Upper lobe of right lung (tissue), 1 donor: Measurements from ENCODE around the gene POFUT1. TPM values are rescaled to one million over a fixed set of nuclear protein-coding genes. Genes with fewer than 3 reads are reported as not detected.
A peak's percentile ranks its signal among the peaks of the same experiment; 100 is the strongest.
"Not testable (repeated sequence)": the region's sequence is repeated elsewhere in the genome, so short reads cannot be mapped to it uniquely, and the experiment has no call there.

ENCODE experiments used
- ATAC-seq: fragments of 200-7000 bp; cut with Tn5 transposase; one replicate; pipeline ENCODE4 v1.9.1; 2020; ENCODE audit warnings: mild to moderate bottlenecking, moderate library complexity
- DNase-seq: peaks from one replicate; pipeline ENCODE4 v3.0.0-alpha.2; 2020
- H3K27ac ChIP-seq: fragments of 200-600 bp; one replicate; pipeline ENCODE4 v1.8.0; 2022
- H3K27me3 ChIP-seq: fragments of 200-600 bp; one replicate; pipeline ENCODE4 v1.8.0; 2022; ENCODE audit warnings: mild to moderate bottlenecking
- H3K36me3 ChIP-seq: fragments of 200-600 bp; one replicate; pipeline ENCODE4 v1.8.0; 2022
- H3K4me1 ChIP-seq: fragments of 200-600 bp; one replicate; pipeline ENCODE4 v1.8.0; 2022
- H3K4me3 ChIP-seq: fragments of 200-600 bp; one replicate; pipeline ENCODE4 v1.8.0; 2022; ENCODE audit warnings: mild to moderate bottlenecking
- H3K9me3 ChIP-seq: fragments of 200-600 bp; one replicate; pipeline ENCODE4 v1.8.0; 2022
- intact Hi-C: fragments of 100-400 bp; cut with DNase I; formaldehyde crosslinking; loops from one replicate; pipeline ENCODE4 v1.11.0; 2022
- total RNA-seq: library from RNA; stranded (reverse); fragmentation: NEBNext Ultra II Directional; extraction: Animal tissue kit (Norgen Biotek cat#: 25700); gene quantifications from one replicate; pipeline ENCODE4 v1.2.1, GENCODE V29; 2021
- TF ChIP-seq, protein P1 (sequence below): fragments of 200-600 bp; IDR thresholded peaks from one replicate; pipeline ENCODE4 v1.8.0; 2022; ENCODE audit warnings: antibody characterized with exemption
- donor health status: DM: no; HTN: yes; CAD: no; lungs with severe emphysema.

The POFUT1 gene
- total RNA-seq, 1 donor from 2014 or later = 31.5 TPM

DNA sequence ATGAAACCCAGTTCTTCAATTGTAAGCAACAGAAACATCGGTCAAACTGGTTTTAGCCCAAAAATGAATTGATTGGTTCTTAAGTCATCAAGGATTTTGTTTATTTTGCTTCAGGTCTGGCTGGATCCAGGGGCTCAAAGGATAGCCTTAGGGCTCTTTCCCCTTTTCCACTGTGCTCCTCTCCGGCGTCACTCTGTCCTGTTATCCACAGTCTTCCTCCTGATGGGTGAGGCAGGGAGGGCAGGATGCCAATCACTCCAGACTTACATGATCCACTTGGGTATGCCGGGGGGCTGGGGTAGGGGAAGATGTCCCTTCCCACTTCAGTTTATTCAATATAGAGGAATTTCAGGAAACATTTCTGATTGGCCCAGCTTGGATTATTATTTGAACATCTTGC lies 40.1 kb upstream of the POFUT1 start:
- no peaks in the 10 kb centered on the region for H3K9me3 ChIP-seq
- H3K36me3 ChIP-seq = peaks cover 41% of the 10 kb centered on the region
- peak; percentile 17 for DNase-seq
- no peak overlapping the region for H3K4me3 ChIP-seq
- H3K4me1 ChIP-seq = no peaks in the 10 kb centered on the region
- H3K27ac ChIP-seq = no peak overlapping the region
- TF ChIP-seq, protein P1, sequence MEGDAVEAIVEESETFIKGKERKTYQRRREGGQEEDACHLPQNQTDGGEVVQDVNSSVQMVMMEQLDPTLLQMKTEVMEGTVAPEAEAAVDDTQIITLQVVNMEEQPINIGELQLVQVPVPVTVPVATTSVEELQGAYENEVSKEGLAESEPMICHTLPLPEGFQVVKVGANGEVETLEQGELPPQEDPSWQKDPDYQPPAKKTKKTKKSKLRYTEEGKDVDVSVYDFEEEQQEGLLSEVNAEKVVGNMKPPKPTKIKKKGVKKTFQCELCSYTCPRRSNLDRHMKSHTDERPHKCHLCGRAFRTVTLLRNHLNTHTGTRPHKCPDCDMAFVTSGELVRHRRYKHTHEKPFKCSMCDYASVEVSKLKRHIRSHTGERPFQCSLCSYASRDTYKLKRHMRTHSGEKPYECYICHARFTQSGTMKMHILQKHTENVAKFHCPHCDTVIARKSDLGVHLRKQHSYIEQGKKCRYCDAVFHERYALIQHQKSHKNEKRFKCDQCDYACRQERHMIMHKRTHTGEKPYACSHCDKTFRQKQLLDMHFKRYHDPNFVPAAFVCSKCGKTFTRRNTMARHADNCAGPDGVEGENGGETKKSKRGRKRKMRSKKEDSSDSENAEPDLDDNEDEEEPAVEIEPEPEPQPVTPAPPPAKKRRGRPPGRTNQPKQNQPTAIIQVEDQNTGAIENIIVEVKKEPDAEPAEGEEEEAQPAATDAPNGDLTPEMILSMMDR = no peak
- intact Hi-C loops = no loop called here
- ATAC-seq = no peak
- no peaks in the 10 kb centered on the region for H3K27me3 ChIP-seq

DNA sequence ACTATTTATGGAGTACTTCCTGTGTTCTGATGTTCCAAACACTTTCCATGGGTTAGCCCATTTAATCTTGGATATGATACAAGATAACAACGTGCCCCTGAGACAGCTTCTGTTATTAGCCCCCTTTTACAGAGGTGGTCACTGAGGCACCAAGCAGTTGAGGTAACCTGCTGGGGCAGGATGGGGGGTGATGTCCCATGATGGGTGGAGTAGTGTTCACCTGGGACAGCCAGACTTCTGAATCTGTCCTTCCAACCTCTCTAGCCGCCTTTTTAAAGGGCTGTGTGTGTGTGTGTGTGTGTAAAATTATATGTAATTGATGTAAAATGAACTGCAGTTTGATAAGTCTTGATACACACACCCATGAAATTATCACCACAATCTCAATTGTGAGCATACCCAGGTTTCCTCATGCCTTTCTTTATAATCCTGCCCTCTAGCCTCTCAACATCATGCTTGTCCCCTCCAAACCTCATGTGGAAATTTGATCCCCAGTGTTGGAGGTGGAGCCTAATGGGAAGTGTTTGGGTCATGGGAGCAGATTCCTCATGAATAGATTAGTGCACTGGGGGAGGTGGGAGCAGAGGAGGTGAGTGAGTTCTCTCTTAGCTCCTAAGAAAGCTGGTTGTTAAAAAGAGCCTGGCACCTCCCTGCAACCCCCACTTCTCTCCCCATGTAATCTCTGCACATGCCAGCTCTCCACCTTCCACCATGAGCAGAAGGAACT lies 39.3 kb upstream of the POFUT1 start:
- TF ChIP-seq, protein P1 = no peak
- no peaks in the 10 kb centered on the region for H3K9me3 ChIP-seq
- ATAC-seq (no peak), DNase-seq (peak; percentile 7)
- no peak overlapping the region for H3K4me3 ChIP-seq
- peaks cover 34% of the 10 kb centered on the region for H3K36me3 ChIP-seq
- no peaks in the 10 kb centered on the region for H3K27me3 ChIP-seq
- intact Hi-C loops = no loop called here
- H3K27ac ChIP-seq = no peak overlapping the region
- H3K4me1 ChIP-seq = no peaks in the 10 kb centered on the region

DNA sequence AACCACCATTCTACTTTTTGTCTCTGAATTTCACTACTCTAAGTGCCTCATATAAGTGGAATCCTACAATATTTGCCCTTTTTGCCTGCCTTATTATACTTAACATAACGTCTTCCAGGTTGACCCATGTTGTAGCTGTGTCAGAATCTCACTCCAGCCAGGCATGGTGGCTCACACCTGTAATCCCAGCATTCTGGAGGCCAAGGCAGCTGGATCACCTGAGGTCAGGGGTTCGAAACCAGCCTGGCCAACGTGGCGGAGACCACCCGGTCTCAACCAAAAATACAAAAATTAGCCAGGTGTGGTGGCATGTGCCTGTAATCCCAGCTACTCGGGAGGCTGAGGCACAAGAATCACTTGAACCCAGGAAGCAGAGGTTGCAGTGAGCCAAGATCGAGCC lies 30.0 kb upstream of the POFUT1 start:
- intact Hi-C loops, H3K4me3 ChIP-seq, H3K36me3 ChIP-seq, H3K27me3 ChIP-seq, ATAC-seq, H3K9me3 ChIP-seq, H3K4me1 ChIP-seq, DNase-seq, H3K27ac ChIP-seq: not testable (repeated sequence)

DNA sequence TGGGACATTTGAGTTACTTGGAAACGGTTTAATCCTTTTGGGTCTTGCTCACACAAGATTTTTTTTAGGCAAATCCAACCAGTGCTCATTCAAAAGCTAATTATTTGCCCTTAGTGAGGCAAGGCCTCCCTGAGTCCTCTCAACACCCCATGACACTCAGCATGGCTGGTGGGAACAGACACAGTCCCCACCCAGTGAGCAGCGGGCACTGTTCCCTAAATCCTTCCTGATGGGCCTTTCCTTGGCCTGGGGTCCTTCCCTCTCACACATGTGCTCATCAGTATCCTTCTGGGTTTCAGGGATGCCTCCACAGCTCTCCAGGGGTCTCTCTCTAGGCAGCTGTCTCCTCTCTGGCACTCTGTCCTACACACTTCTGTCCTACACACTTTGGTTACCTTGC lies 28.2 kb upstream of the POFUT1 start:
- Histone ChIP-seq H3K4me1 (no peaks in the 10 kb centered on the region), H3K36me3 (no peaks in the 10 kb centered on the region), H3K27ac (no peak overlapping the region), H3K4me3 (no peak overlapping the region), H3K27me3 (no peaks in the 10 kb centered on the region), H3K9me3 (no peaks in the 10 kb centered on the region)
- DNase-seq = no peak
- intact Hi-C loops = no loop called here
- TF ChIP-seq, protein P1 = no peak
- ATAC-seq = no peak

DNA sequence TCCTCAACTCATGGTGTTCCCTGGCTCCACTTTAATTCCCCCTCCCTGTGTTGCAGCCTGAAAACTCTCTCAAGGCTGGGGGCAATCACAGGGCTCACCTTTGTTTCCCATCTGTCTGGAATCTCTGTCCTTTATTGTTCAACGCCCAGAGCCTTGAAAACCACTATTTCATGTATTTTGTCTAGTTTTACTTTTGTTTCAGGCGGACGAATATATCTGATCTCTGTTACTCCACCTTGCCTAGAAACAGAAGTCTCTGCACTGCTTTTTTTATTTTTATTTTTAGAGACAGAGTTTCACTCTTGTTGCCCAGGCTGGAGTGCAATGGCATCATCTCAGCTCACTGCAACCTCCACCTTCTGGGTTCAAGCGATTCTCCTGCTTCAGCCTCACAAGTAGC lies 27.7 kb upstream of the POFUT1 start:
- Histone ChIP-seq H3K9me3 (no peaks in the 10 kb centered on the region), H3K4me3 (no peak overlapping the region), H3K4me1 (no peaks in the 10 kb centered on the region), H3K36me3 (no peaks in the 10 kb centered on the region), H3K27me3 (no peaks in the 10 kb centered on the region), H3K27ac (no peak overlapping the region)
- intact Hi-C loops = no loop called here
- DNase-seq = no peak
- TF ChIP-seq, protein P1 = no peak
- ATAC-seq = no peak

DNA sequence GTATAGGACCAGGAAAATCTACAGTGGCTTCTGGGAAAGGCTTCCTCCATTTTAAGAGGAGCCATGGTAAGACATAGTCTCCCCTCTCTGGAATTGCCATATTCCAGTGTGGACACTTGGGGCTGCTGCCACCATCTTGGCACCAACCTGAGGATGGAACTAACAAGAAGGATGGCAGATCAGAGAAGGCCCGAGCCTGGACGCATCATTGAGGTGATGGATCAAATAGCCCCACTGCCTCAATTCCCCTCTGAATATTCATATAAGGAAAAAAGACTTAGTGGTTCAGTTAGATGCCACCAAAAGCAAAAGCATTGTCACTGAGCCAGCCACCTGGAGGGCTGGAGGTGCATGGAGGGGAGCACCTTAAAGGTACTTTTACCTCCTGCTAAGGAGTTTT lies 26.1 kb upstream of the POFUT1 start:
- Histone ChIP-seq H3K27ac (no peak overlapping the region), H3K4me3 (no peak overlapping the region), H3K27me3 (no peaks in the 10 kb centered on the region), H3K36me3 (no peaks in the 10 kb centered on the region), H3K4me1 (no peaks in the 10 kb centered on the region), H3K9me3 (no peaks in the 10 kb centered on the region)
- intact Hi-C loops = no loop called here
- ATAC-seq (no peak), DNase-seq (no peak)
- TF ChIP-seq, protein P1 = no peak
